RPMI8226 (cell line): ENCODE measurements around the gene ABHD2.
"Not testable (repeated sequence)": the region's sequence is repeated elsewhere in the genome, so short reads cannot be mapped to it uniquely, and the experiment has no call there.

Experiments
- DNase-seq: peaks from one replicate; pipeline ENCODE4 v3.0.0-alpha.2; 2015

The ABHD2 gene

DNA sequence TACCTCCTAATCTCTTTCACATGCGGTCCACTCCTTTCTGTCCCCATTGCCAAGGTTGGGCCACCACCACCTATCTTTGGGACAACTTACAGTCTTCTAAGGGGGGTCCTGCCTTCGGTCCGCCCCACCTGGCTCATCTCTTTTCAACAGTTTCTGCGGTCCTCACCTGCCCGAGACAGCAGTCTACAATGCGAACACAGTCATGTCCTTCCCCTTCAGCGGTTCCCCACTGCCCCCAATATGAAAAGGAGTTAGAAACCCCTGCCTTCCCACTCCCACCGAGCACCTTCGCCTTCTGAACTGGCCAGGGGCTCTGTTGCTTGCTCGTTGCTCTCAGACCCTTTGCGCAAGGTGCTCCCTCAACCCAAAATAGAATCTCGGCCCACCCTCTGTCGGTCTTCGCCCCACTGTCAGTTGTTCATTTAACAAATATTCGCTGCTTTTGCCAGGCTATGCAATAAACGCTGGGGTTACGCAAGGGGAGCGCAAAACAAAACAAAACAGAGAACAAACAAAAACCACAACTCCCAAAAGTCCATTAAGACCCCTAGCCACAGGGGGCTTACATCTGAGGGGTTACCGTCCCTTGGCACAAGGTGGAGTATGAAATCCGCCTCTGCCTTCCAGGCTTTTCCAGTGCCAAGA lies 154.9 kb downstream of the ABHD2 start:
- DNase-seq, result peak; percentile 15

DNA sequence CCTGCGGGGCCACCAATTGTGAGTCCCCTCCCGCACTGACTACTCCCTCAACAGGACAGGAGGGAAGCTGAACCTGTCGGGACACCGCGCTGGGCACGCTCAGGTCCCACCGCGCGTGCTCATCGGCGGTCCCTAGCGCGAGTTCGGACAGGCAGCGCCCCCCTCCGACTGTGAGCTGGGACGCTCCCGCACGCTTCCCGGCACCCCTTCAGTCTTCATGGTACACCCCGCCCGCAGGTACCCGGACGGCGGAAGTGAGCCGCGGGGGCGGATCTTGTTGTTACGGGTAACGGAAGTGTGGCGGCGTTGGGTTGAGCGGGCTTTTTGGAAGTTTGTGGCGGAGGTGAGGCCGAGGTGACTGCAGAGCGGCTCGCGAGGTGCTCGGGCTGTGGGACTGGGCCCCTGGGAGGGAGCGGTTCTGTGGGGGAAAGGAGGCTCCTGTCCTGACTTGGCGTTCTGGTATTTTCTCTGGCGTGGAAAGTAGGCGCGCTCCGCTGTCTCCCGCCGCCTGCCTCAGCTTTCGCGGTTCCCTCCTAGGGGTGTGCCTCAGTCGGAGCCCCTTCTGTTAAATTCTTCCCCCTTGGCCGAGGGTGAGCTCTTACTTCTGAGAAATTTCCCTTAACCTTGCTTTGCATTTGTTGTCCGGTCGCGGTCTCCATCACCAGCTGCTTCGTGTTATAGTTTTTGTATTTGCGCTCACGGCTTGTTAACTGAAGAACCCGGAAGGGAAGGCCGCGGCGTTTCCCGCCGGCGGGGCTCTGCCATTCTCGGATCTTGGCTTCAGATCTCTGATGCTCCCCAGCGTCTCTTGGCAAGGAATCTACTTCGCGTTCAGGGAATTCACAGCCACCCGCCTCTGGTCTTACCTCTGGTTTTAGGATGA lies 155.7 kb downstream of the ABHD2 start, which contains the start of gene FANCI:
TSS of gene FANCI (plus strand) at position 289 of the 883 bp plus-strand sequence. CDS start 3,669 bp downstream, outside the sequence.
- DNase-seq, result peak; percentile 99

DNA sequence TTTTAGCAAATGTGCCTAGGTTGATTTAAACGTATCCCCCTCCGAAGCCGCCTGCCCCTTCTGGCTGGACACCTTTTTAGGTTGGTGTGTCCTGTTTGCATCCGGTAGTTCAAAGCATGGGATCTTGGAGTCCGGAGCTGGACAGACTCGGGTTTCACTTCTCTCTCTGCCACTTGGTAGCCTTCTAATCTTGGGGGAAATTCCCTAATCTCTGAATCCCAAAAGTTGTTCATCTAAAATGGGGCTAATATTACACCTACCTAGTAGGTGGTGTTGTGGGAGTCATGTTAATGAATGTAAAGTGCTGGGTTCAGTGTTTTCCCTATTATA lies 156.3 kb downstream of the ABHD2 start:
- DNase-seq, result no peak

DNA sequence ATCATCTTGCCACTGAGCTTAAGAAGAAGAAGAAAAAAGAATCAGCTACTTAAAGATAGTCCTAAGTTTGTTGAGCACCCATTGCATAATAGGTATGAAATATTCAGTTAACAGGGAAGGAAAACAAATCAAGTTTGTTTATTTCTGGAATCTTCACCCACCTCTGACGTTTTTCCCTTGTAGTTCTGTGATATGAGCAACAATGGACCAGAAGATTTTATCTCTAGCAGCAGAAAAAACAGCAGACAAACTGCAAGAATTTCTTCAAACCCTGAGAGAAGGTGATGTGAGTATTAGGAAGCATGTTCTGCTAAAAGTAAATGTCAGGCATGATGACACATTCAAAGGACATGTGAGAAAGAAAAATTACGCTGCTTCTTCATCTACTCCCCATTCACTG lies 159.2 kb downstream of the ABHD2 start:
- DNase-seq, result no peak

DNA sequence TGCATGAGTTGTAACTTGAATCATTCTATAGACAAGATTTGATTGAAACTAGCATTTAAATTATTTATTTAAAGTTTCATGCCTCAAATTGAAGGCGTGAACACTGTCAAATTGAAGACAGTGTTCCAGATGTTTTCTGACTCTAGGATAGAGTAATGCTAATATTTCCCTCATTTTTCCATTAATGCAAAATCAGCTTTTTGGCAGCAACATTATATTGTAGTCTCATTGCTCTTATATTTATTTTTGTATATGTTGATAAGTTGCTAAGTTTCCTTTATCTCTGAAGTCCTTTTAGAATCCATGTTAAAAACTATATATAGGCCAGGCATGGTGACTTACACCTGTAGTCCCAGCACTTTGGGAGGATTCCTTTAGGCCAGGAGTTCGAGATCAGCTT lies 160.3 kb downstream of the ABHD2 start:
- DNase-seq, result no peak

DNA sequence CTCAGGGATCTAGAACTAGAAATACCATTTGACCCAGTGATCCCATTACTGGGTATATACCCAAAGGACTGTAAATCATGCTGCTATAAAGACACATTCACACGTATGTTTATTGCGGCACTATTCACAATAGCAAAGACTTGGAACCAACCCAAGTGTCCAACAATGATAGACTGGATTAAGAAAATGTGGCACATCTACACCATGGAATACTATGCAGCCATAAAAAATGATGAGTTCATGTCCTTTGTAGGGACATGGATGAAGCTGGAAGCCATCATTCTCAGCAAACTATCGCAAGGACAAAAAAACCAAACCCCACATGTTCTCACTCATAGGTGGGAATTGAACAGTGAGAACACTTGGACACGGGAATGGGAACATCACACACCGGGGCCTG lies 161.9 kb downstream of the ABHD2 start:
- not testable (repeated sequence) for DNase-seq
